Right cardiac atrium (tissue), 5 donors: Measurements from ENCODE around the gene OR5K3. TPM values are rescaled to one million over a fixed set of nuclear protein-coding genes. Genes with fewer than 3 reads are reported as not detected.

Experiments
- ATAC-seq, 2 donors: fragments of 200-7000 bp; cut with Tn5 transposase; one replicate each; pipeline versions ENCODE4 v1.8.0 to v1.9.1; 2020; ENCODE audit warnings: moderate library complexity in 2 of 2, mild to moderate bottlenecking in 1 of 2
- DNase-seq, 3 donors: peaks; one replicate each; pipeline ENCODE4 v3.0.0-alpha.2; 2020
- H3K27ac ChIP-seq: one replicate; pipeline ENCODE4 v1.5.1; 2013; ENCODE audit warnings: mild to moderate bottlenecking, low read length, control low read depth, moderate library complexity
- H3K27me3 ChIP-seq: one replicate; pipeline ENCODE4 v1.6.1; 2013; ENCODE audit not compliant: control insufficient read depth, insufficient read depth
- H3K4me1 ChIP-seq: one replicate; pipeline ENCODE4 v1.6.1; 2013; ENCODE audit warnings: low read length; ENCODE audit not compliant: control insufficient read depth, insufficient read depth
- H3K4me3 ChIP-seq: one replicate; pipeline ENCODE4 v1.5.1; 2013; ENCODE audit warnings: low read length, control low read depth
- H3K9me3 ChIP-seq: one replicate; pipeline ENCODE4 v1.6.1; 2013; ENCODE audit warnings: low read length; ENCODE audit not compliant: control insufficient read depth
- WGBS: extraction: QIAGEN DNeasy Blood & Tissue Kit; methylation state at CpG from one replicate; pipeline ENCODE4 v1.1.7; 2013; 5-methylcytosine and 5-hydroxymethylcytosine counted together
- intact Hi-C, 4 donors: fragments of 100-400 bp; cut with DNase I; formaldehyde crosslinking; loops; one replicate each; pipeline versions ENCODE4 v1.11.0 to v1.14.0; 2022 to 2023
- polyA plus RNA-seq: library from polyadenylated mRNA; stranded (reverse); fragments of 200-250 nt; gene quantifications from one replicate; pipeline ENCODE4 v1.2.3, GENCODE V29; 2013
- total RNA-seq, 4 donors: library from RNA; stranded (reverse); fragmentation: NEBNext Ultra II Directional; extraction: Animal tissue kit (Norgen Biotek cat#: 25700); gene quantifications; one replicate each; pipeline ENCODE4 v1.2.1, GENCODE V29; 2021
- donor health status: healthy with polysubstance abuse.
- donor health status: DM: no; HTN: yes; CAD: no.
- donor health status: DM: no; HTN: no; CAD: no.
- donor health status: DM: no; HTN: yes; CAD: no; lungs with severe emphysema.
- donor health status: DM: yes; HTN: yes; CAD: no.

Gene OR5K3
- total and polyA plus RNA-seq, 5 donors = not detected

GRCh38 chr3:98434412-98434811 is 43.9 kb downstream of the OR5K3 start:
- intact Hi-C loops = no loop called here
- DNase-seq (no peak), ATAC-seq (no peak)
- Histone ChIP-seq H3K27me3 (no peaks in the 10 kb centered on the region), H3K27ac (no peak overlapping the region), H3K9me3 (no peaks in the 10 kb centered on the region), H3K4me1 (no peaks in the 10 kb centered on the region), H3K4me3 (no peak overlapping the region)
- 75% methylated on average over 4 of the region's 4 CpGs for WGBS

- intact Hi-C loops = no loop called here
- no peaks in the 10 kb centered on the region for H3K27me3 ChIP-seq
- no peaks in the 10 kb centered on the region for H3K9me3 ChIP-seq
- H3K4me3 ChIP-seq = no peak overlapping the region
- ATAC-seq (no peak), DNase-seq (no peak)
- no peak overlapping the region for H3K27ac ChIP-seq
- no peaks in the 10 kb centered on the region for H3K4me1 ChIP-seq
Observed at GRCh38 chr3:98440283-98440682, 49.8 kb downstream of the OR5K3 start.

Other genes starting within 250 kb of the OR5K3 start
- gene OR5H14, start 243.2 kb upstream of the OR5K3 start, total RNA-seq = not detected
- gene OR5H14, start 243.2 kb upstream of the OR5K3 start, polyA plus RNA-seq = not detected
- not detected for gene OR5H15, start 224.0 kb upstream of the OR5K3 start, total RNA-seq
- not detected for gene OR5H15, start 224.0 kb upstream of the OR5K3 start, polyA plus RNA-seq
- gene OR5H6, start 126.4 kb upstream of the OR5K3 start, total RNA-seq = not detected
- gene OR5H6, start 126.4 kb upstream of the OR5K3 start, polyA plus RNA-seq = not detected
- not detected for gene OR5H2, start 108.2 kb upstream of the OR5K3 start, total RNA-seq
- gene OR5H2, start 108.2 kb upstream of the OR5K3 start, polyA plus RNA-seq = not detected
- not detected for gene OR5K4, start 36.8 kb upstream of the OR5K3 start, total RNA-seq
- gene OR5K4, start 36.8 kb upstream of the OR5K3 start, polyA plus RNA-seq = not detected
- gene OR5K1, start 72.5 kb downstream of the OR5K3 start, total RNA-seq = not detected
- gene OR5K1, start 72.5 kb downstream of the OR5K3 start, polyA plus RNA-seq = not detected
- not detected for gene OR5K2, start 107.0 kb downstream of the OR5K3 start, total RNA-seq
- gene OR5K2, start 107.0 kb downstream of the OR5K3 start, polyA plus RNA-seq = not detected
- gene CLDND1, start 132.2 kb downstream of the OR5K3 start, total RNA-seq = 100 to 1,000 TPM in 1 of 4 donors, 10 to 100 TPM in 3; 93.4 to 103 (median 96.9) TPM
- 64.0 TPM for gene CLDND1, start 132.2 kb downstream of the OR5K3 start, polyA plus RNA-seq
- not detected for gene GPR15, start 141.3 kb downstream of the OR5K3 start, total RNA-seq
- gene GPR15, start 141.3 kb downstream of the OR5K3 start, polyA plus RNA-seq = not detected
- gene CPOX, start 202.9 kb downstream of the OR5K3 start, total RNA-seq = 10 to 100 TPM in 3 of 4 donors, 1 to 10 TPM in 1; 7.8 to 13.4 (median 11.5) TPM
- 10.3 TPM for gene CPOX, start 202.9 kb downstream of the OR5K3 start, polyA plus RNA-seq